ENCODE results near the gene GTF2F1.
A peak's percentile ranks its signal among the peaks of the same experiment; 100 is the strongest.

Gene GTF2F1

DNA sequence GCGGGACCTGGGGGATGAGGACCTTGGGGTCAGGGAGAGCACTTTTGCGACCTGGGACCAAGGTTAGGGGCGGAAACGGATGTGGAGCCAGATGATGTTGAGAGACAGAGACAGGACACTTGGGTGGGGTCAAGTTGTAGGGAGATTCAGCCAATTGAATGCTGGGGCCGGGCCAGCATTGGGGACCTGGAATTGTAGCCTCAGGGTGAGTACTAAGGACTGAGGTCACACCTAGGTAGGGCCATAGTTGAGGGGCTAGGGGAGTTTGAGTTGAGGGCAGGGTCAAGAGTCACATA, 19.2 kb downstream of the GTF2F1 start:
- Histone ChIP-seq H3K4me1 (ENCODE audit: insufficient read depth, low read length, severe bottlenecking) (peaks cover 19% of the 10 kb centered on the region), H3K27ac (ENCODE audit: low read depth, low read length, poor library complexity, severe bottlenecking) (peak overlapping the region; percentile 58), H3K4me2 (ENCODE audit: low read length) (peak overlapping the region; percentile 78), H3F3A (ENCODE audit: insufficient read depth, low read length) (no peaks in the 10 kb centered on the region), H3K79me2 (ENCODE audit: insufficient read depth, low read length) (no peaks in the 10 kb centered on the region), H3K9me2 (ENCODE audit: low read depth, low read length) (no peaks in the 10 kb centered on the region), H3K4me3 (ENCODE audit: low read depth, low read length, poor library complexity, severe bottlenecking) (peak overlapping the region; percentile 69), H2AFZ (ENCODE audit: low read length) (no peak overlapping the region), H4K20me1 (ENCODE audit: insufficient read depth, low read length) (no peaks in the 10 kb centered on the region), H3K9ac (ENCODE audit: low read length) (peak overlapping the region; percentile 60), H3K27me3 (ENCODE audit: insufficient read depth, low read length) (no peaks in the 10 kb centered on the region), H3K36me3 (ENCODE audit: insufficient read depth, low read length) (peaks cover 15% of the 10 kb centered on the region), H3K9me3 (ENCODE audit: low read length) (no peaks in the 10 kb centered on the region)
- TF ChIP-seq CTCF (IDR thresholded peaks at IDR 0.05; ENCODE audit: low read length), result no peak
- TF ChIP-seq EZH2 (IDR thresholded peaks at IDR 0.05; ENCODE audit: borderline replicate concordance, low read length), result no peak

- Histone ChIP-seq H3F3A (ENCODE audit: insufficient read depth, low read length) (no peaks in the 10 kb centered on the region), H3K9me3 (ENCODE audit: low read length) (no peaks in the 10 kb centered on the region), H3K79me2 (ENCODE audit: insufficient read depth, low read length) (no peaks in the 10 kb centered on the region), H3K9ac (ENCODE audit: low read length) (peak overlapping the region; percentile 72), H3K36me3 (ENCODE audit: insufficient read depth, low read length) (peaks cover 15% of the 10 kb centered on the region), H2AFZ (ENCODE audit: low read length) (no peak overlapping the region), H3K4me2 (ENCODE audit: low read length) (peak overlapping the region; percentile 78), H3K4me1 (ENCODE audit: insufficient read depth, low read length, severe bottlenecking) (peaks cover 19% of the 10 kb centered on the region), H3K4me3 (ENCODE audit: low read depth, low read length, poor library complexity, severe bottlenecking) (peak overlapping the region; percentile 69), H3K27ac (ENCODE audit: low read depth, low read length, poor library complexity, severe bottlenecking) (peak overlapping the region; percentile 68), H3K9me2 (ENCODE audit: low read depth, low read length) (no peaks in the 10 kb centered on the region), H3K27me3 (ENCODE audit: insufficient read depth, low read length) (no peaks in the 10 kb centered on the region), H4K20me1 (ENCODE audit: insufficient read depth, low read length) (no peaks in the 10 kb centered on the region)
- no peak for TF ChIP-seq EZH2 (IDR thresholded peaks at IDR 0.05; ENCODE audit: borderline replicate concordance, low read length)
These were observed 19.7 kb downstream of the GTF2F1 start for GRCh38 chr19:6373096-6373812.

- TF ChIP-seq EZH2 (IDR thresholded peaks at IDR 0.05; ENCODE audit: borderline replicate concordance, low read length), result no peak
- TF ChIP-seq CTCF (IDR thresholded peaks at IDR 0.05; ENCODE audit: low read length), result no peak
- peak within 1 kb of the TSS; percentile 72 for H3K9ac ChIP-seq (ENCODE audit: low read length)
- peak within 1 kb of the TSS; percentile 68 for H3K27ac ChIP-seq (ENCODE audit: low read depth, low read length, poor library complexity, severe bottlenecking)
- H3K9me3 ChIP-seq (ENCODE audit: low read length), result no peaks in the 10 kb centered on the region
- no peaks in the 10 kb centered on the region for H3K9me2 ChIP-seq (ENCODE audit: low read depth, low read length)
- H3K4me2 ChIP-seq (ENCODE audit: low read length), result peak within 1 kb of the TSS; percentile 78
- H3K4me3 ChIP-seq (ENCODE audit: low read depth, low read length, poor library complexity, severe bottlenecking), result peak within 1 kb of the TSS; percentile 69
- no peaks in the 10 kb centered on the region for H3K79me2 ChIP-seq (ENCODE audit: insufficient read depth, low read length)
- peaks cover 19% of the 10 kb centered on the region for H3K4me1 ChIP-seq (ENCODE audit: insufficient read depth, low read length, severe bottlenecking)
- no peak within 1 kb of the TSS for H2AFZ ChIP-seq (ENCODE audit: low read length)
- no peaks in the 10 kb centered on the region for H3F3A ChIP-seq (ENCODE audit: insufficient read depth, low read length)
- H3K27me3 ChIP-seq (ENCODE audit: insufficient read depth, low read length), result no peaks in the 10 kb centered on the region
- H4K20me1 ChIP-seq (ENCODE audit: insufficient read depth, low read length), result no peaks in the 10 kb centered on the region
- peaks cover 18% of the 10 kb centered on the region for H3K36me3 ChIP-seq (ENCODE audit: insufficient read depth, low read length)
These were observed 20.3 kb downstream of the GTF2F1 start, which contains the start of gene ALKBH7 for GRCh38 chr19:6372594-6373095. Gene ALKBH7 (plus strand): TSS chr19:6372794. CDS start chr19:6372821, 27 bp downstream.

DNA sequence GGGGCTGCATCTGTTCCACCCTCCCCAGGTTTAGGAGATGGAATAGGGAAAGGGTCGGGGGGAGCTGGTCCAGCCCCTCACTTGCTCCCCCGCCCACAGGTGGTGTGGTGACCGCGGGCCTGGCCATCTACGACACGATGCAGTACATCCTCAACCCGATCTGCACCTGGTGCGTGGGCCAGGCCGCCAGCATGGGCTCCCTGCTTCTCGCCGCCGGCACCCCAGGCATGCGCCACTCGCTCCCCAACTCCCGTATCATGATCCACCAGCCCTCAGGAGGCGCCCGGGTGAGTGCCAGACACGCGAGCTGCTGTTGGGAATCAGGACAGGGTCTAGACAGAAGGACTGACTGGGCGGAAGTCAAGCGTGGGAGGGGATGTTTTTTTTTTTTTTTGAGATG, 28.6 kb downstream of the GTF2F1 start:
- no peaks in the 10 kb centered on the region for H3K27me3 ChIP-seq (ENCODE audit: insufficient read depth, low read length)

More for the DNA sequence above, 28.6 kb downstream of the GTF2F1 start:
- no peak overlapping the region for H3K27ac ChIP-seq (ENCODE audit: low read depth, low read length, poor library complexity, severe bottlenecking)
- H2AFZ ChIP-seq (ENCODE audit: low read length), result no peak overlapping the region
- H3F3A ChIP-seq (ENCODE audit: insufficient read depth, low read length), result no peaks in the 10 kb centered on the region
- H3K4me3 ChIP-seq (ENCODE audit: low read depth, low read length, poor library complexity, severe bottlenecking), result no peak overlapping the region
- H3K4me1 ChIP-seq (ENCODE audit: insufficient read depth, low read length, severe bottlenecking), result peaks cover 14% of the 10 kb centered on the region
- H3K79me2 ChIP-seq (ENCODE audit: insufficient read depth, low read length), result no peaks in the 10 kb centered on the region
- no peaks in the 10 kb centered on the region for H3K9me2 ChIP-seq (ENCODE audit: low read depth, low read length)
- no peak overlapping the region for H3K9ac ChIP-seq (ENCODE audit: low read length)
- H3K9me3 ChIP-seq (ENCODE audit: low read length), result no peaks in the 10 kb centered on the region
- no peak for TF ChIP-seq CTCF (IDR thresholded peaks at IDR 0.05; ENCODE audit: low read length)
- TF ChIP-seq EZH2 (IDR thresholded peaks at IDR 0.05; ENCODE audit: borderline replicate concordance, low read length), result no peak
- H4K20me1 ChIP-seq (ENCODE audit: insufficient read depth, low read length), result no peaks in the 10 kb centered on the region
- H3K36me3 ChIP-seq (ENCODE audit: insufficient read depth, low read length), result peaks cover 49% of the 10 kb centered on the region
- H3K4me2 ChIP-seq (ENCODE audit: low read length), result no peak overlapping the region

Data from OCI-LY1 (cell line).